GM23338 (cell line): Measurements from ENCODE around the gene ZFP62. TPM values are rescaled to one million over a fixed set of nuclear protein-coding genes. Genes with fewer than 3 reads are reported as not detected.

Experiments
- ATAC-seq: fragments of 200-7000 bp; cut with Tn5 transposase; 3 replicates; pipeline ENCODE4 v1.9.1; 2020
- DNase-seq: peaks from one replicate; pipeline ENCODE4 v3.0.0-alpha.2; 2015; ENCODE audit warnings: low spot score
- H2AFZ ChIP-seq: fragments of 200-600 bp; sonication (generic); 2 replicates; pipeline ENCODE4 v1.8.0; 2016; ENCODE audit warnings: antibody characterized with exemption, mild to moderate bottlenecking, moderate library complexity
- H3F3A ChIP-seq: fragments of 200-600 bp; sonication (generic); replicated peaks from 2 replicates; pipeline ENCODE4 v1.8.0; 2017; ENCODE audit warnings: antibody characterized with exemption, mixed run types, low read depth
- H3K27ac ChIP-seq: fragments of 200-600 bp; sonication (generic); 2 replicates; pipeline ENCODE4 v1.6.1; 2016; ENCODE audit warnings: low read depth
- H3K27me3 ChIP-seq: fragments of 200-600 bp; sonication (generic); 2 replicates; pipeline ENCODE4 v1.8.0; 2016; ENCODE audit warnings: mild to moderate bottlenecking, mixed run types, moderate library complexity; ENCODE audit not compliant: insufficient read depth
- H3K36me3 ChIP-seq: fragments of 200-600 bp; sonication (generic); 2 replicates; pipeline ENCODE4 v1.8.0; 2016; ENCODE audit warnings: mild to moderate bottlenecking; ENCODE audit not compliant: insufficient read depth
- H3K4me1 ChIP-seq: fragments of 200-600 bp; sonication (generic); 2 replicates; pipeline ENCODE4 v1.8.0; 2016; ENCODE audit warnings: mild to moderate bottlenecking, moderate library complexity; ENCODE audit not compliant: insufficient read depth
- H3K4me2 ChIP-seq: fragments of 200-600 bp; sonication (generic); 2 replicates; pipeline ENCODE4 v1.7.1; 2017; ENCODE audit warnings: mixed run types
- H3K4me3 ChIP-seq: fragments of 200-600 bp; sonication (generic); 2 replicates; pipeline ENCODE4 v1.6.1; 2016; ENCODE audit warnings: mixed run types
- H3K79me2 ChIP-seq: fragments of 200-600 bp; sonication (generic); replicated peaks from 2 replicates; pipeline ENCODE4 v1.8.0; 2017; ENCODE audit warnings: mild to moderate bottlenecking; ENCODE audit not compliant: insufficient read depth
- H3K9me2 ChIP-seq: fragments of 200-600 bp; sonication (generic); 2 replicates; pipeline ENCODE4 v1.8.0; 2017; ENCODE audit not compliant: insufficient read depth
- H4K20me1 ChIP-seq: fragments of 200-600 bp; sonication (generic); replicated peaks from 2 replicates; pipeline ENCODE4 v1.8.0; 2017; ENCODE audit warnings: mild to moderate bottlenecking; ENCODE audit not compliant: insufficient read depth
- H3K27ac Mint-ChIP-seq: 2 replicates; pipeline ENCODE4 v1.8.0; 2020; ENCODE audit warnings: inconsistent platforms, mild to moderate bottlenecking, moderate library complexity, mixed read lengths
- H3K27me3 Mint-ChIP-seq: 3 replicates; pipeline ENCODE4 v1.8.0; 2022; ENCODE audit warnings: low read depth, mild to moderate bottlenecking, moderate library complexity, mixed read lengths, inconsistent platforms; ENCODE audit not compliant: insufficient read depth, poor library complexity
- H3K36me3 Mint-ChIP-seq: 3 replicates; pipeline ENCODE4 v1.8.0; 2021; ENCODE audit warnings: low read depth, mild to moderate bottlenecking, inconsistent platforms, moderate library complexity, mixed read lengths
- H3K4me1 Mint-ChIP-seq: 3 replicates; pipeline ENCODE4 v1.8.0; 2020; ENCODE audit warnings: mild to moderate bottlenecking, inconsistent platforms, mixed read lengths
- H3K4me3 Mint-ChIP-seq: 3 replicates; pipeline ENCODE4 v1.8.0; 2021; ENCODE audit warnings: moderate library complexity, mild to moderate bottlenecking, inconsistent platforms, mixed read lengths
- H3K9me3 Mint-ChIP-seq: 3 replicates; pipeline ENCODE4 v1.8.0; 2020; ENCODE audit warnings: moderate library complexity, mild to moderate bottlenecking, inconsistent platforms, mixed read lengths
- EZH2phosphoT487 ChIP-seq: fragments of 200-600 bp; sonication (generic); IDR thresholded peaks from one replicate; pipeline ENCODE4 v1.8.1; 2018; ENCODE audit warnings: antibody characterized with exemption; ENCODE audit not compliant: unreplicated experiment
- JUNB ChIP-seq: IDR thresholded peaks from one replicate; pipeline ENCODE4 v1.6.1; 2016; ENCODE audit warnings: antibody characterized with exemption; ENCODE audit not compliant: unreplicated experiment
- NANOG ChIP-seq: IDR thresholded peaks from 2 replicates; pipeline ENCODE4 v1.6.1; 2016; ENCODE audit warnings: antibody characterized with exemption, borderline replicate concordance
- POLR2AphosphoS5 ChIP-seq: IDR thresholded peaks from 2 replicates; pipeline ENCODE4 v1.6.1; 2016; ENCODE audit warnings: antibody characterized with exemption, low read depth
- STAT1 ChIP-seq: IDR thresholded peaks from one replicate; pipeline ENCODE4 v1.6.1; 2016; ENCODE audit warnings: antibody characterized with exemption; ENCODE audit not compliant: unreplicated experiment
- ZNF114 ChIP-seq: fragments of 250-450 bp; sonication (Bioruptor Pico); IDR thresholded peaks from 2 replicates; pipeline ENCODE4 v1.5.0; 2020; ENCODE audit warnings: mild to moderate bottlenecking, moderate library complexity
- ZNF462 ChIP-seq: fragments of 250-450 bp; sonication (Bioruptor Pico); IDR thresholded peaks from 2 replicates; pipeline ENCODE4 v1.5.0; 2020; ENCODE audit warnings: mild to moderate bottlenecking, moderate library complexity
- polyA plus RNA-seq: library from polyadenylated mRNA; unstranded; fragments of >200 nt; fragmentation: Nextera tagmentation; extraction: Ambion mirVana; gene quantifications from 2 replicates; pipeline ENCODE4 v1.2.1, GENCODE V29; 2016
- total RNA-seq: library from RNA; depleted of rRNA; stranded (reverse); fragments of >200 nt; shearing (Covaris generic); gene quantifications from 2 replicates; pipeline ENCODE4 v1.2.3, GENCODE V29; 2014
- TF ChIP-seq, protein P1 (sequence below): IDR thresholded peaks from 2 replicates; pipeline ENCODE4 v1.6.1; 2016; ENCODE audit warnings: antibody characterized with exemption
- TF ChIP-seq, protein P2 (sequence below): IDR thresholded peaks from one replicate; pipeline ENCODE4 v1.6.1; 2018; ENCODE audit warnings: antibody characterized with exemption; ENCODE audit not compliant: unreplicated experiment

The ZFP62 gene
- total and polyA plus RNA-seq, 2 experiments from 2014 or later = 32.9 to 33.2 TPM

DNA sequence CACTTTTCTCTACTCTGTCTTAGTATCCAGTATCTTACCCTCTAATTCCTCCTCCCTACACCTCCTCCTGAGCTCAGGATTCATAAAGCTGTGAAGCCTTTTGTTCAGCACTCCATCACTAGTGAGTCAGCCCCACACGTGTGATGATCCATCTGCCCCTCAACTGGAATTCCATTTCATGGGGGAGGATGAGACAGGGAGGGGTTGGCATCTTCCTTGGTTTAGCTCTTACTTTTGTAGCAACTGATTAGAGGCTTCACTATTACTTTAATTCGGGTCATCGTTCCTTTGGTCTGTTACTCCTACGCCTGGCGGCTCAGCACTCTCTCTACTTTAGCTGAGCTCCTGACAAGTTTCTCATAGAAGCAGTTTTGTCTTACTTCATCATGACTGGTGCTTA, 49.7 kb upstream of the ZFP62 start (continued):
- TF ChIP-seq ZNF462 (no peak), JUNB (no peak), STAT1 (no peak)
- TF ChIP-seq, protein P1, sequence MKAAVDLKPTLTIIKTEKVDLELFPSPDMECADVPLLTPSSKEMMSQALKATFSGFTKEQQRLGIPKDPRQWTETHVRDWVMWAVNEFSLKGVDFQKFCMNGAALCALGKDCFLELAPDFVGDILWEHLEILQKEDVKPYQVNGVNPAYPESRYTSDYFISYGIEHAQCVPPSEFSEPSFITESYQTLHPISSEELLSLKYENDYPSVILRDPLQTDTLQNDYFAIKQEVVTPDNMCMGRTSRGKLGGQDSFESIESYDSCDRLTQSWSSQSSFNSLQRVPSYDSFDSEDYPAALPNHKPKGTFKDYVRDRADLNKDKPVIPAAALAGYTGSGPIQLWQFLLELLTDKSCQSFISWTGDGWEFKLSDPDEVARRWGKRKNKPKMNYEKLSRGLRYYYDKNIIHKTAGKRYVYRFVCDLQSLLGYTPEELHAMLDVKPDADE = no peak

GRCh38 chr5:180910182-180910581, 49.1 kb upstream of the ZFP62 start:
- H3K4me2 ChIP-seq = no peak overlapping the region
- H3K4me1 ChIP-seq = peaks cover 13% of the 10 kb centered on the region
- Mint-ChIP-seq H3K4me3 (no peak overlapping the region), H3K27me3 (no peaks in the 10 kb centered on the region), H3K9me3 (peaks cover 13% of the 10 kb centered on the region), H3K4me1 (peaks cover 28% of the 10 kb centered on the region), H3K36me3 (peaks cover 9% of the 10 kb centered on the region; the same call in 2 of the 3 replicates), H3K27ac (no peak overlapping the region)
- no peaks in the 10 kb centered on the region for H3F3A ChIP-seq
- no peak overlapping the region for H3K4me3 ChIP-seq
- no peaks in the 10 kb centered on the region for H3K36me3 ChIP-seq
- H4K20me1 ChIP-seq = no peaks in the 10 kb centered on the region
- H3K27me3 ChIP-seq = no peaks in the 10 kb centered on the region
- peaks cover 19% of the 10 kb centered on the region for H3K9me2 ChIP-seq
- DNase-seq = no peak
- ATAC-seq = no peak
- H3K79me2 ChIP-seq = no peaks in the 10 kb centered on the region
- H3K27ac ChIP-seq = no peak overlapping the region
- no peak overlapping the region for H2AFZ ChIP-seq
- TF ChIP-seq POLR2AphosphoS5 = no peak
- TF ChIP-seq JUNB = no peak
- no peak for TF ChIP-seq EZH2phosphoT487
- no peak for TF ChIP-seq NANOG
- TF ChIP-seq STAT1 = no peak
- TF ChIP-seq, protein P2, sequence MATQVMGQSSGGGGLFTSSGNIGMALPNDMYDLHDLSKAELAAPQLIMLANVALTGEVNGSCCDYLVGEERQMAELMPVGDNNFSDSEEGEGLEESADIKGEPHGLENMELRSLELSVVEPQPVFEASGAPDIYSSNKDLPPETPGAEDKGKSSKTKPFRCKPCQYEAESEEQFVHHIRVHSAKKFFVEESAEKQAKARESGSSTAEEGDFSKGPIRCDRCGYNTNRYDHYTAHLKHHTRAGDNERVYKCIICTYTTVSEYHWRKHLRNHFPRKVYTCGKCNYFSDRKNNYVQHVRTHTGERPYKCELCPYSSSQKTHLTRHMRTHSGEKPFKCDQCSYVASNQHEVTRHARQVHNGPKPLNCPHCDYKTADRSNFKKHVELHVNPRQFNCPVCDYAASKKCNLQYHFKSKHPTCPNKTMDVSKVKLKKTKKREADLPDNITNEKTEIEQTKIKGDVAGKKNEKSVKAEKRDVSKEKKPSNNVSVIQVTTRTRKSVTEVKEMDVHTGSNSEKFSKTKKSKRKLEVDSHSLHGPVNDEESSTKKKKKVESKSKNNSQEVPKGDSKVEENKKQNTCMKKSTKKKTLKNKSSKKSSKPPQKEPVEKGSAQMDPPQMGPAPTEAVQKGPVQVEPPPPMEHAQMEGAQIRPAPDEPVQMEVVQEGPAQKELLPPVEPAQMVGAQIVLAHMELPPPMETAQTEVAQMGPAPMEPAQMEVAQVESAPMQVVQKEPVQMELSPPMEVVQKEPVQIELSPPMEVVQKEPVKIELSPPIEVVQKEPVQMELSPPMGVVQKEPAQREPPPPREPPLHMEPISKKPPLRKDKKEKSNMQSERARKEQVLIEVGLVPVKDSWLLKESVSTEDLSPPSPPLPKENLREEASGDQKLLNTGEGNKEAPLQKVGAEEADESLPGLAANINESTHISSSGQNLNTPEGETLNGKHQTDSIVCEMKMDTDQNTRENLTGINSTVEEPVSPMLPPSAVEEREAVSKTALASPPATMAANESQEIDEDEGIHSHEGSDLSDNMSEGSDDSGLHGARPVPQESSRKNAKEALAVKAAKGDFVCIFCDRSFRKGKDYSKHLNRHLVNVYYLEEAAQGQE = no peak
- TF ChIP-seq, protein P1 = no peak
- TF ChIP-seq ZNF114 (CRISPR knock-in tag) = no peak
